Kidney (tissue), 14 donors: ENCODE data around the gene RASGRF2. TPM values are rescaled to one million over a fixed set of nuclear protein-coding genes. Genes with fewer than 3 reads are reported as not detected.

Experiments
- DNase-seq, 5 donors: peaks; one replicate each; pipeline ENCODE4 v3.0.0-alpha.2; 2013 to 2020
- FAIRE-seq: peaks from 2 replicates; lab custom pipeline; 2012; peaks lifted over from hg19 to GRCh38; lab: Jason Lieb, UNC
- H3K27ac ChIP-seq, 2 donors: one replicate each; pipeline ENCODE4 v1.7.0; 2013; ENCODE audit warnings: low read depth in 2 of 2, low read length in 2 of 2, inconsistent platforms in 1 of 2
- H3K27me3 ChIP-seq: one replicate; pipeline ENCODE4 v1.7.1; 2013; ENCODE audit warnings: low read length, inconsistent platforms; ENCODE audit not compliant: control insufficient read depth, insufficient read depth
- H3K36me3 ChIP-seq, 3 donors: one replicate each; pipeline versions ENCODE4 v1.7.0 to v1.7.1; 2013; ENCODE audit warnings: low read length in 3 of 3, control low read depth in 1 of 3, inconsistent platforms in 1 of 3; ENCODE audit not compliant: insufficient read depth in 3 of 3, control insufficient read depth in 2 of 3
- H3K4me1 ChIP-seq, 3 donors: one replicate each; pipeline versions ENCODE4 v1.7.0 to v1.7.1; 2013; ENCODE audit warnings: low read length in 3 of 3, inconsistent platforms in 1 of 3, low read depth in 1 of 3; ENCODE audit not compliant: control insufficient read depth in 2 of 3, insufficient read depth in 2 of 3
- H3K4me3 ChIP-seq, 3 donors: one replicate each; pipeline versions ENCODE4 v1.7.0 to v1.8.1; 2013; ENCODE audit warnings: low read length in 3 of 3, control low read depth in 1 of 3, inconsistent platforms in 1 of 3
- H3K9ac ChIP-seq, 3 donors: one replicate each; pipeline versions ENCODE4 v1.7.0 to v1.7.1; 2013; ENCODE audit warnings: low read length in 3 of 3, control low read depth in 1 of 3, inconsistent platforms in 1 of 3
- H3K9me3 ChIP-seq, 3 donors: one replicate each; pipeline versions ENCODE4 v1.7.0 to v1.7.1; 2013; ENCODE audit warnings: low read length in 3 of 3, control low read depth in 1 of 3, inconsistent platforms in 1 of 3; ENCODE audit not compliant: control insufficient read depth in 2 of 3, insufficient read depth in 1 of 3
- intact Hi-C: fragments of 100-400 bp; cut with DNase I; formaldehyde crosslinking; loops from one replicate; pipeline ENCODE4 v1.11.1; 2022
- polyA plus RNA-seq: library from polyadenylated mRNA; stranded (reverse); fragments of 350-450 nt; fragmentation: Illumina TruSeq; extraction: RNeasy Lipid Tissue Mini Kit (QIAGEN cat#74804); gene quantifications from one replicate; pipeline ENCODE4 v1.2.3, GENCODE V29; 2014; ENCODE audit warnings: low read depth, low replicate concordance; ENCODE audit not compliant: insufficient read depth
- total RNA-seq: library from RNA; stranded (reverse); fragmentation: NEBNext Ultra II Directional; extraction: Animal tissue kit (Norgen Biotek cat#: 25700); gene quantifications from one replicate; pipeline ENCODE4 v1.2.1, GENCODE V29; 2021
- TF ChIP-seq, protein P1 (sequence below): IDR thresholded peaks from 3 replicates; pipeline ENCODE4 v1.5.1; 2012; ENCODE audit warnings: mild to moderate bottlenecking, moderate library complexity, borderline replicate concordance; ENCODE audit not compliant: insufficient read depth; ENCODE audit errors: extremely low read depth
- donor health status: control.
- donor health status: control.
- donor health status: control.
- donor health status: control.
- donor health status: control.
- donor health status: DM: yes; HTN: yes; CAD: no.
- donor health status: Normal renal cell carcinoma (clear cell type).

The RASGRF2 gene
- total and polyA plus RNA-seq, 2 donors from 2014 or later: 4.9 to 14.7 TPM

DNA sequence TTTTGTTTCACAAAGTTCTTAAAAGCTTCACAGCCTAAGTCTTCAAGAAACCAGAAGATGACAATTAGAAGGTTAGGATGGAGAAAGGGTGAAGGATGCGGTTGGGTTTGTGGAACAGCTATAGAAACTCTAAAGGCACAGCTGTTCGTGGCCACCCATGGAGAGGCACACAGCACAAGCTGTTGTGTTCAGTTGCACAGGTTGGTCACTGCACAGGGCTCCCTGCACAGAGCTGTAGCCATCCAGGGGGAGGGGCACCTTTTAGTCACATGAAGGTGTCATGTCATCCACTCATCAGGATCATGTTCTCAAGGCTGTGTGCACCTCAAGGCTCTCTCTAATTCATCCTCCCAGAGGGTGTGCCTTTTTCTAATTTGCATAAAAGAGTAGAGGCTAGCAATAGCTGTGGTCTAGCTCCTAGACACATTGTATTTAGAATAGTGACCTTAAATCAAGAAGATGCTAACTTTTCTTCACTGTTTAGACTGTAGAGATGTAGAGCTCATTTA lies 5.0 kb upstream of the RASGRF2 start:
- DNase-seq: no peak
- H3K27ac ChIP-seq: no peak overlapping the region
- H3K9me3 ChIP-seq: peaks cover 0 to 1% (median 0%) of the 10 kb centered on the region in 3 donors
- peaks cover 0 to 3% (median 2%) of the 10 kb centered on the region in 3 donors for H3K4me1 ChIP-seq
- no peak for FAIRE-seq
- no peaks in the 10 kb centered on the region for H3K36me3 ChIP-seq
- TF ChIP-seq, protein P1, sequence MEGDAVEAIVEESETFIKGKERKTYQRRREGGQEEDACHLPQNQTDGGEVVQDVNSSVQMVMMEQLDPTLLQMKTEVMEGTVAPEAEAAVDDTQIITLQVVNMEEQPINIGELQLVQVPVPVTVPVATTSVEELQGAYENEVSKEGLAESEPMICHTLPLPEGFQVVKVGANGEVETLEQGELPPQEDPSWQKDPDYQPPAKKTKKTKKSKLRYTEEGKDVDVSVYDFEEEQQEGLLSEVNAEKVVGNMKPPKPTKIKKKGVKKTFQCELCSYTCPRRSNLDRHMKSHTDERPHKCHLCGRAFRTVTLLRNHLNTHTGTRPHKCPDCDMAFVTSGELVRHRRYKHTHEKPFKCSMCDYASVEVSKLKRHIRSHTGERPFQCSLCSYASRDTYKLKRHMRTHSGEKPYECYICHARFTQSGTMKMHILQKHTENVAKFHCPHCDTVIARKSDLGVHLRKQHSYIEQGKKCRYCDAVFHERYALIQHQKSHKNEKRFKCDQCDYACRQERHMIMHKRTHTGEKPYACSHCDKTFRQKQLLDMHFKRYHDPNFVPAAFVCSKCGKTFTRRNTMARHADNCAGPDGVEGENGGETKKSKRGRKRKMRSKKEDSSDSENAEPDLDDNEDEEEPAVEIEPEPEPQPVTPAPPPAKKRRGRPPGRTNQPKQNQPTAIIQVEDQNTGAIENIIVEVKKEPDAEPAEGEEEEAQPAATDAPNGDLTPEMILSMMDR: no peak
- no peak overlapping the region for H3K4me3 ChIP-seq
- H3K27me3 ChIP-seq: peaks cover 13% of the 10 kb centered on the region
- no peak overlapping the region for H3K9ac ChIP-seq
- intact Hi-C loops: no loop called here

DNA sequence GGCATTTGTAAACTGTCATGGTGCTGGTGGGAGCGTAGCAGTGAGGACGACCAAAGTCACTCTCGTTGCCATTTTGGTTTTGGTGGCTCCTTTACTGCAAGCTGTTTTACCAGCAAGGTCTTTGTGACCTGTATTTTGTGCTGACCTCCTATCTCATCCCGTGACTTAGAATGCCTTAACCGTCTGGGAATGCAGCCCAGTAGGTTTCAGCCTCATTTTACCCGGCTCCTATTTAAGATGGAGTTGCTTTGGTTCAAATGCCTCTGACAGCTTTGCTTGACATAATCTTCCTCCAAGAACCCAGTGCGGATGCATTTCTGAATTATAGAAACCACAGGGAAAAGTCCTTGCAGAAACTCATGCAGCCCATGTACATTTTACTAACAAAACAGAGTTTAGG lies 3.9 kb upstream of the RASGRF2 start:
- H3K9me3 ChIP-seq: peaks cover 0 to 1% (median 0%) of the 10 kb centered on the region in 3 donors
- H3K4me1 ChIP-seq: peaks cover 0 to 3% (median 2%) of the 10 kb centered on the region in 3 donors
- DNase-seq: no peak
- no peak overlapping the region for H3K27ac ChIP-seq
- FAIRE-seq: no peak
- H3K36me3 ChIP-seq: no peaks in the 10 kb centered on the region
- TF ChIP-seq, protein P1: no peak
- intact Hi-C loops: no loop called here
- no peak overlapping the region for H3K9ac ChIP-seq
- peak overlapping the region in 1 of 3 donors; percentile 20 for H3K4me3 ChIP-seq
- peaks cover 13% of the 10 kb centered on the region for H3K27me3 ChIP-seq

DNA sequence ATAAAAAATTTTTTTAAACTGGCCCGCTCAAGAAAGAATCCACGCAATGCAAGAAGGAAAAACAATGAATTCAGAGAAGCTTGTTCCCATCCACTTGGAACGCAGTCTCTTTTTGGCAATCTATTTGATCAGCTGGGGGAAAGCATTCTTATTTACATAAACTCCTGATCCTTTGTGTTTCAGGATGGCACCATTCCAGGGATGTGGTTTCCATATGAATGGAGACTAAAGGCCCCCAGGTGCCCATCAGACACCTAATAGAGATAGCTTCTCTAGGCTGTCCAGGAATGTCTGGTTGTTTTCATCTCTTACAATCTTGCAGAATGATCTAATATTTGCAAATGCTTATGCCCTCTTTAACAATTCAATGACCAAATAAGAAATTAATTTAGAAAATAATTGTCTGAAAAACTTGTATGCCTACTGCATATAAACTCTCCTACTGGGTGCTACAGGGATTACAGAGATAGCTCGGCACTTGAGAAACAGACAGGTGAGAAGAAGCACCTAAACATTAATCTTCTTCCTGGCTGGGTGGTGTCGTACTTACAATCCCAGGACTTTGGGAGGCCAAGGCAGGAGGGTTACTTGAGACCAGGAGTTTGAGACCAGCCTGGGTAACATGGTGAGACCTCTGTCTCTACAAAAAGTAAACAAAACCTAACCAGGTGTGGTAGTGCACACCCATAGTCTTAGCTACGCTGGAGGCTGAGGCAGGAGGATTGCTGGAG lies 3.0 kb upstream of the RASGRF2 start:
- intact Hi-C loops: no loop called here
- Histone ChIP-seq H3K27me3 (peaks cover 13% of the 10 kb centered on the region), H3K9ac (no peak overlapping the region), H3K36me3 (no peaks in the 10 kb centered on the region), H3K4me1 (peaks cover 0 to 3% (median 2%) of the 10 kb centered on the region in 3 donors), H3K27ac (no peak overlapping the region), H3K9me3 (peaks cover 0 to 1% (median 0%) of the 10 kb centered on the region in 3 donors), H3K4me3 (no peak overlapping the region)
- no peak for DNase-seq
- FAIRE-seq: no peak
- TF ChIP-seq, protein P1: no peak
